ENCODE data around the gene ZNF524.

- TF ChIP-seq CTCF (IDR thresholded peaks at IDR 0.05; ENCODE audit: low read depth, low read length, poor library complexity, severe bottlenecking) (no peak), EZH2phosphoT487 (IDR thresholded peaks at IDR 0.05; ENCODE audit: borderline replicate concordance, low read length) (no peak)
These were observed 17.3 kb downstream of the ZNF524 start for GRCh38 chr19:55617426-55617825.
